ENCODE data around the gene OSBPL7. TPM values are rescaled to one million over a fixed set of nuclear protein-coding genes. Genes with fewer than 3 reads are reported as not detected.
A peak's percentile ranks its signal among the peaks of the same experiment; 100 is the strongest.

Gene OSBPL7
- polyA plus RNA-seq, 1 donor (not counting 4 experiments of a cell fraction or from before 2014, with no cell fraction given), result 1.9 TPM

DNA sequence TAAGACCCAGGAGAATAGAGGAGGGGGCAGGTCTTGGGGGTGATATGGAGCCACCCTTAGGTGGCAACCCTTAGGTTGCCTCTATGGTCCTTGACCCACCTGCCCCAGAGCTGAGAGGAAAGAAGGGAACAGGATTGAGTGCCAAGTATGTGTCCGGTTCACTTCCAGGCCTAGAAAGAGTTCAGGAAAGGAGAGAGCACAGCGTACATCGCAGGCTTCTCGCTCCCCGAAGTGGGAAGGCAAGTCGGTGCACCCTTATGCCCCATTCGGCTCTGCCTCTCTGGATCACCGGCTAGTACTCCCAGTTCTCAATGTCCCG lies 28.7 kb upstream of the OSBPL7 start:
- no peak for FAIRE-seq
- no peaks in the 10 kb centered on the region for H3K9me3 ChIP-seq (ENCODE audit: control insufficient read depth, low read depth, low read length)
- H4K20me1 ChIP-seq (ENCODE audit: control insufficient read depth, extremely low read depth, insufficient read depth, low read length), result no peaks in the 10 kb centered on the region
- DNase-seq (ENCODE audit: low read depth, low spot score), result no peak
- H3K27ac ChIP-seq (ENCODE audit: control insufficient read depth, insufficient read depth, low read length), result peak overlapping the region; percentile 41
- no peaks in the 10 kb centered on the region for H3K9me1 ChIP-seq (ENCODE audit: control insufficient read depth, extremely low read depth, insufficient read depth, low read length)
- peaks cover 0 to 1% of the 10 kb centered on the region in 2 experiments for H3K36me3 ChIP-seq (ENCODE audit: control insufficient read depth in 2 of 2, extremely low read depth in 1 of 2, insufficient read depth in 2 of 2, low read length in 2 of 2)
- dilution Hi-C loops (cut with MboI; ENCODE audit: extremely low pct_ligation_motif_present, low sequenced_read_pairs), result no loop called here
- peak overlapping the region; percentile 70 for H3K4me2 ChIP-seq (ENCODE audit: control insufficient read depth, extremely low read depth, insufficient read depth, low read depth, low read length)
- no peak for TF ChIP-seq EZH2 (IDR thresholded peaks at IDR 0.05; ENCODE audit: low read length)
- H2AFZ ChIP-seq (ENCODE audit: control insufficient read depth, low read length), result peak overlapping the region; percentile 71
- H3K4me1 ChIP-seq (ENCODE audit: control insufficient read depth, extremely low read depth, insufficient read depth, low read length), result peaks cover 35% of the 10 kb centered on the region
- peak overlapping the region; percentile 72 for H3K9ac ChIP-seq (ENCODE audit: control insufficient read depth, extremely low read depth, insufficient read depth, low read length)
- H3K79me2 ChIP-seq (ENCODE audit: control insufficient read depth, insufficient read depth, low read length), result peaks cover 2% of the 10 kb centered on the region
- peaks cover 36% of the 10 kb centered on the region for H3K27me3 ChIP-seq (ENCODE audit: control insufficient read depth, extremely low read depth, insufficient read depth, low read length)
- peak overlapping the region; percentile 72 to 74 (median 73) for H3K4me3 ChIP-seq (ENCODE audit: control insufficient read depth in 2 of 3, extremely low read depth in 1 of 3, insufficient read depth in 2 of 3, low read depth in 1 of 3, low read length in 3 of 3)

DNA sequence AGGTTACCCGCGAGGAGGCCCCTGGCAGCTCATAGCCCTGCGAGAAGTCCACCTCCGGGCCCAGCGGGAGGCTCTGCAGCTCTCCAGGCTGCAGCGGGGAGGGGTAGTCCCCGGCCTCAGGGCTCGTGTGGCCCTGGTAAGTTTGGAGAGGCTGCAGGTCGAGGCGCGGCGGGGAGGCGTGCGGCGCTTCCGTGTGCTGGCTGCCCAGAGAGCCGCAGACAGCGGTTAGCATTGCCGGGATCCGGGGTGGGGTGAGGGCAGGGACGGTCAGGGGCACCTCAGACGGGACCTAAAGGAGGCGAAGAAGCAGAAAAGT lies 26.6 kb upstream of the OSBPL7 start:
- Histone ChIP-seq H3K4me1 (ENCODE audit: control insufficient read depth, extremely low read depth, insufficient read depth, low read length) (peaks cover 40% of the 10 kb centered on the region), H3K4me3 (ENCODE audit: control insufficient read depth in 2 of 3, extremely low read depth in 1 of 3, insufficient read depth in 2 of 3, low read depth in 1 of 3, low read length in 3 of 3) (no peak overlapping the region), H3K9ac (ENCODE audit: control insufficient read depth, extremely low read depth, insufficient read depth, low read length) (no peak overlapping the region), H3K27ac (ENCODE audit: control insufficient read depth, insufficient read depth, low read length) (no peak overlapping the region), H3K36me3 (ENCODE audit: control insufficient read depth in 2 of 2, extremely low read depth in 1 of 2, insufficient read depth in 2 of 2, low read length in 2 of 2) (peaks cover 0 to 1% of the 10 kb centered on the region in 2 experiments), H3K79me2 (ENCODE audit: control insufficient read depth, insufficient read depth, low read length) (peaks cover 2% of the 10 kb centered on the region), H3K9me1 (ENCODE audit: control insufficient read depth, extremely low read depth, insufficient read depth, low read length) (no peaks in the 10 kb centered on the region), H3K9me3 (ENCODE audit: control insufficient read depth, low read depth, low read length) (no peaks in the 10 kb centered on the region), H3K4me2 (ENCODE audit: control insufficient read depth, extremely low read depth, insufficient read depth, low read depth, low read length) (no peak overlapping the region), H3K27me3 (ENCODE audit: control insufficient read depth, extremely low read depth, insufficient read depth, low read length) (peaks cover 16% of the 10 kb centered on the region), H2AFZ (ENCODE audit: control insufficient read depth, low read length) (no peak overlapping the region), H4K20me1 (ENCODE audit: control insufficient read depth, extremely low read depth, insufficient read depth, low read length) (no peaks in the 10 kb centered on the region)
- no peak for TF ChIP-seq EZH2 (IDR thresholded peaks at IDR 0.05; ENCODE audit: low read length)
- TF ChIP-seq, protein P1, sequence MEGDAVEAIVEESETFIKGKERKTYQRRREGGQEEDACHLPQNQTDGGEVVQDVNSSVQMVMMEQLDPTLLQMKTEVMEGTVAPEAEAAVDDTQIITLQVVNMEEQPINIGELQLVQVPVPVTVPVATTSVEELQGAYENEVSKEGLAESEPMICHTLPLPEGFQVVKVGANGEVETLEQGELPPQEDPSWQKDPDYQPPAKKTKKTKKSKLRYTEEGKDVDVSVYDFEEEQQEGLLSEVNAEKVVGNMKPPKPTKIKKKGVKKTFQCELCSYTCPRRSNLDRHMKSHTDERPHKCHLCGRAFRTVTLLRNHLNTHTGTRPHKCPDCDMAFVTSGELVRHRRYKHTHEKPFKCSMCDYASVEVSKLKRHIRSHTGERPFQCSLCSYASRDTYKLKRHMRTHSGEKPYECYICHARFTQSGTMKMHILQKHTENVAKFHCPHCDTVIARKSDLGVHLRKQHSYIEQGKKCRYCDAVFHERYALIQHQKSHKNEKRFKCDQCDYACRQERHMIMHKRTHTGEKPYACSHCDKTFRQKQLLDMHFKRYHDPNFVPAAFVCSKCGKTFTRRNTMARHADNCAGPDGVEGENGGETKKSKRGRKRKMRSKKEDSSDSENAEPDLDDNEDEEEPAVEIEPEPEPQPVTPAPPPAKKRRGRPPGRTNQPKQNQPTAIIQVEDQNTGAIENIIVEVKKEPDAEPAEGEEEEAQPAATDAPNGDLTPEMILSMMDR (optimal IDR thresholded peaks at IDR 0.05 in 1 of 3, IDR thresholded peaks at IDR 0.05 in 1 of 3, conservative IDR thresholded peaks at IDR 0.05 in 1 of 3; ENCODE audit: extremely low read depth in 1 of 3, insufficient read depth in 2 of 3, low read length in 3 of 3), result no peak
- dilution Hi-C loops (cut with MboI; ENCODE audit: extremely low pct_ligation_motif_present, low sequenced_read_pairs), result no loop called here
- DNase-seq (ENCODE audit: low read depth, low spot score) (no peak), FAIRE-seq (no peak)

Data from keratinocyte (primary cell).